IMR-90 (cell line): ENCODE data around the gene OPCML. TPM values are rescaled to one million over a fixed set of nuclear protein-coding genes. Genes with fewer than 3 reads are reported as not detected.
A peak's percentile ranks its signal among the peaks of the same experiment; 100 is the strongest.

Experiments used
- ATAC-seq: fragments of 200-7000 bp; cut with Tn5 transposase; 2 replicates; pipeline ENCODE4 v1.9.1; 2020; ENCODE audit warnings: low read depth, mild to moderate bottlenecking, moderate library complexity
- BruUV-seq: library from RNA; stranded (reverse); fragments of 400-500 nt; replicated peaks from 2 replicates; lab custom pipeline; 2021; lab: Mats Ljungman, UMichigan
- CTCF ChIA-PET: fragments of 300-600 bp; formaldehyde crosslinking; extraction: SDS; loops from one replicate; lab custom pipeline; 2021; ENCODE audit warnings: antibody characterized with exemption; lab: Yijun Ruan, JAX
- POLR2A ChIA-PET: fragments of 300-600 bp; sonication (Branson Sonifier 250); formaldehyde crosslinking; loops from one replicate; lab custom pipeline; 2022; ENCODE audit warnings: antibody characterized with exemption; ENCODE audit not compliant: unreplicated experiment; lab: Charles Lee
- DNase-seq: peaks from one replicate; pipeline ENCODE4 v3.0.0; 2013
- H2AFZ ChIP-seq: replicated peaks from 2 replicates; pipeline ENCODE3; 2013; ENCODE audit warnings: low read length, mild to moderate bottlenecking; ENCODE audit not compliant: poor library complexity
- H2AK5ac ChIP-seq: 2 replicates; pipeline ENCODE4 v1.6.1; 2013; ENCODE audit warnings: low read depth, low read length, inconsistent platforms
- H2AK9ac ChIP-seq: replicated peaks from 2 replicates; pipeline ENCODE3; 2013; ENCODE audit warnings: mild to moderate bottlenecking, low read depth, low read length, moderate library complexity; ENCODE audit not compliant: poor library complexity
- H2BK120ac ChIP-seq: 2 replicates; pipeline ENCODE4 v1.6.1; 2013; ENCODE audit warnings: low read depth, low read length, inconsistent platforms
- H2BK15ac ChIP-seq: 3 replicates; pipeline ENCODE4 v1.6.1; 2013; ENCODE audit warnings: low read depth, low read length, inconsistent platforms
- H2BK20ac ChIP-seq: 2 replicates; pipeline ENCODE4 v1.6.1; 2013; ENCODE audit warnings: low read depth, mild to moderate bottlenecking, inconsistent platforms, low read length, moderate library complexity
- H2BK5ac ChIP-seq: 2 replicates; pipeline ENCODE4 v1.6.1; 2013; ENCODE audit warnings: mild to moderate bottlenecking, low read depth, low read length, inconsistent platforms; ENCODE audit not compliant: poor library complexity, severe bottlenecking
- H3K14ac ChIP-seq: replicated peaks from 2 replicates; pipeline ENCODE4 v1.6.1; 2013; ENCODE audit warnings: low read depth, low read length, inconsistent platforms
- H3K18ac ChIP-seq: 2 replicates; pipeline ENCODE4 v1.6.1; 2013; ENCODE audit warnings: low read depth, low read length, control low read depth
- H3K23ac ChIP-seq: 2 replicates; pipeline ENCODE4 v1.6.1; 2013; ENCODE audit warnings: low read depth, low read length, inconsistent platforms
- H3K27ac ChIP-seq: 2 replicates; pipeline ENCODE4 v1.5.1; 2013; ENCODE audit warnings: mild to moderate bottlenecking, control low read depth, low read length; ENCODE audit not compliant: insufficient read depth
- H3K27me3 ChIP-seq: 2 replicates; pipeline ENCODE4 v1.6.1; 2013; ENCODE audit warnings: low read length; ENCODE audit not compliant: control insufficient read depth, insufficient read depth
- H3K36me3 ChIP-seq: 2 replicates; pipeline ENCODE4 v1.6.1; 2013; ENCODE audit warnings: low read length, mixed read lengths; ENCODE audit not compliant: control insufficient read depth, insufficient read depth
- H3K4ac ChIP-seq: 2 replicates; pipeline ENCODE4 v1.6.1; 2013; ENCODE audit warnings: low read depth, low read length, inconsistent platforms
- H3K4me1 ChIP-seq: 2 replicates; pipeline ENCODE4 v1.6.1; 2013; ENCODE audit warnings: low read length, mixed read lengths; ENCODE audit not compliant: control insufficient read depth, insufficient read depth
- H3K4me2 ChIP-seq: 2 replicates; pipeline ENCODE4 v1.6.1; 2013; ENCODE audit warnings: low read depth, mild to moderate bottlenecking, control low read depth, low read length, moderate library complexity
- H3K4me3 ChIP-seq: 2 replicates; pipeline ENCODE4 v1.5.1; 2013; ENCODE audit warnings: low read depth, mild to moderate bottlenecking, control low read depth, low read length, moderate library complexity; ENCODE audit not compliant: insufficient read depth
- H3K56ac ChIP-seq: 2 replicates; pipeline ENCODE4 v1.6.1; 2013; ENCODE audit warnings: low read length, inconsistent platforms; ENCODE audit not compliant: insufficient read depth; ENCODE audit errors: extremely low read depth
- H3K79me1 ChIP-seq, 2 experiments: 2 replicates each; pipeline ENCODE4 v1.6.1; 2013; ENCODE audit warnings: low read length in 2 of 2, inconsistent platforms in 1 of 2, low read depth in 1 of 2
- H3K9ac ChIP-seq: 2 replicates; pipeline ENCODE4 v1.6.1; 2013; ENCODE audit warnings: low read depth, low read length, control low read depth
- H3K9me1 ChIP-seq: 2 replicates; pipeline ENCODE4 v1.6.1; 2013; ENCODE audit warnings: low read length, inconsistent platforms; ENCODE audit not compliant: insufficient read depth
- H3K9me3 ChIP-seq: 2 replicates; pipeline ENCODE4 v1.6.1; 2013; ENCODE audit warnings: low read length; ENCODE audit not compliant: control insufficient read depth, insufficient read depth
- H4K20me1 ChIP-seq: 2 replicates; pipeline ENCODE4 v1.6.1; 2013; ENCODE audit warnings: low read length, inconsistent platforms; ENCODE audit not compliant: insufficient read depth
- H4K5ac ChIP-seq: 2 replicates; pipeline ENCODE4 v1.6.1; 2013; ENCODE audit warnings: mild to moderate bottlenecking, low read depth, low read length, control low read depth
- H4K8ac ChIP-seq, 2 experiments: 2 replicates each; pipeline ENCODE4 v1.6.1; 2013; ENCODE audit warnings: low read depth in 2 of 2, low read length in 2 of 2, control low read depth in 1 of 2, inconsistent platforms in 1 of 2
- H4K91ac ChIP-seq: 2 replicates; pipeline ENCODE4 v1.6.1; 2013; ENCODE audit warnings: low read depth, low read length, inconsistent platforms; ENCODE audit not compliant: insufficient read depth
- RFX5 ChIP-seq: IDR thresholded peaks from 2 replicates; pipeline ENCODE4 v1.8.0; 2012; ENCODE audit warnings: low read depth, mild to moderate bottlenecking, low read length, moderate library complexity
- WGBS, 2 experiments: methylation state at CpG; one replicate each; pipeline versions ENCODE4 v1.1.5 to v1.1.7; 2013; ENCODE audit warnings: missing lambda C conversion rate in 2 of 2; ENCODE audit not compliant: insufficient read length in 1 of 2; ENCODE audit errors: extremely low coverage in 2 of 2; 5-methylcytosine and 5-hydroxymethylcytosine counted together
- dilution Hi-C: fragments of 300-500 bp; cut with HindIII; formaldehyde crosslinking; loops from one replicate; pipeline ENCODE4 v1.14.3; 2018; ENCODE audit warnings: low sequenced_read_pairs; ENCODE audit not compliant: unreplicated experiment
- in situ Hi-C: fragments of 300-500 bp; cut with MboI; formaldehyde crosslinking; loops from 3 replicates; pipeline ENCODE4 v1.14.3; 2019; ENCODE audit warnings: low sequenced_read_pairs, inconsistent platforms, mixed read lengths
- intact Hi-C: fragments of 100-400 bp; cut with micrococcal nuclease; formaldehyde crosslinking; loops from 2 replicates; pipeline ENCODE4 v1.10.0; 2022
- polyA plus RNA-seq, 3 experiments: library from polyadenylated mRNA; depleted of rRNA; stranded (reverse); fragments of >200 nt; gene quantifications; 2 replicates each; pipeline ENCODE4 v1.2.3, GENCODE V29; 2012; ENCODE audit warnings: low replicate concordance in 1 of 3
- total RNA-seq: library from RNA; depleted of rRNA; stranded (reverse); fragments of >200 nt; gene quantifications from 2 replicates; pipeline ENCODE4 v1.2.3, GENCODE V29; 2012

The OPCML gene
- total and polyA plus RNA-seq, 2 of the 4 experiments (the other 2 are of a cell fraction) = under 0.01 to 2.6 TPM

DNA sequence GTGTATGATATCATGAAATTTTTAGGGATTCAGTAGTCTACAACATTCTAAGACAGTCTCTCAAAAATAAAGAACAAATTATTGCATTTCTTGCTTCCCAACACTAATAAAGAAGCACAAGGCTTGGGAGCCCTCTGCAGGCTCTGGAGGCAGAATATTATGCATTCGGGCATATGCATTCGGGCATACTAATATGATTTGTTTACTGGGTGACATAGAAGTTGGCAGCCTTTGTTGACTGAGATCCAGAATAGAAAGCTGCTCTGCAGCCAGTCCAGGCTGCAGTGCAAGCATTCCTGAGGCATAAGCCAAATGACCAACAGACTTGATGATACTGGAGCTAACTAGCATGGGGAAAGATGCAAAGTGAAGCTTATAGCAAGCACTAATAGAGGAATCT lies 945.5 kb downstream of the OPCML start:
- CTCF ChIA-PET = no interaction called here
- H3K9me3 ChIP-seq = no peaks in the 10 kb centered on the region
- POLR2A ChIA-PET = no interaction called here
- dilution Hi-C loops (no loop called here), intact Hi-C loops (loop anchor here (5.0 kb wide), 1 partner anchor 46 kb away; no protein-coding TSS in a partner anchor), in situ Hi-C loops (no loop called here)
- no peak overlapping the region for H3K4me2 ChIP-seq
- H3K18ac ChIP-seq = no peak overlapping the region
- no peak overlapping the region for H3K23ac ChIP-seq
- no peak overlapping the region for H3K4me3 ChIP-seq
- no peak overlapping the region for H4K8ac ChIP-seq
- no TSS peak for BruUV-seq
- no peak overlapping the region for H2BK20ac ChIP-seq
- H2AK9ac ChIP-seq = no peak overlapping the region
- H2BK15ac ChIP-seq = no peak overlapping the region
- peaks cover 3% of the 10 kb centered on the region; the same call in 1 of the 2 replicates for H3K4me1 ChIP-seq
- H3K27me3 ChIP-seq = no peaks in the 10 kb centered on the region; the same call in 1 of the 2 replicates
- H3K9ac ChIP-seq = no peak overlapping the region
- no peak overlapping the region for H2AFZ ChIP-seq
- H2BK5ac ChIP-seq = no peak overlapping the region
- no CpG with 5 or more reads among the region's 2 CpGs for WGBS, 2 experiments
- ATAC-seq = peak; percentile 74
- H3K36me3 ChIP-seq = no peaks in the 10 kb centered on the region
- H3K56ac ChIP-seq = no peak overlapping the region
- no peak overlapping the region for H3K4ac ChIP-seq
- no peaks in the 10 kb centered on the region for H3K79me1 ChIP-seq
- no peak overlapping the region for H3K14ac ChIP-seq
- no peak overlapping the region for H4K5ac ChIP-seq
- H4K91ac ChIP-seq = no peak overlapping the region
- no peak overlapping the region for H2AK5ac ChIP-seq
- H4K20me1 ChIP-seq = no peaks in the 10 kb centered on the region
- no peak overlapping the region for H3K27ac ChIP-seq
- no peaks in the 10 kb centered on the region for H3K9me1 ChIP-seq
- no peak overlapping the region for H2BK120ac ChIP-seq
- DNase-seq = peak; percentile 50
- TF ChIP-seq RFX5 = no peak
